Activated naive CD8-positive, alpha-beta T cell treated with anti-CD3 and anti-CD28 coated beads, Interleukin-2, amount 50 U/mL, for 16 hours (primary cell): ENCODE measurements around the gene RNF167.

Experiments used
- DNase-seq: peaks from one replicate; pipeline ENCODE4 v3.0.0-alpha.2; 2020; ENCODE audit warnings: low read depth, low spot score

The RNF167 gene

GRCh38 chr17:4938688-4939545 lies 1.2 kb upstream of the RNF167 start:
- no peak for DNase-seq

GRCh38 chr17:4939546-4939795 lies 597 bp upstream of the RNF167 start:
- DNase-seq = no peak

GRCh38 chr17:4940555-4941318 lies 669 bp downstream of the RNF167 start:
- DNase-seq = no peak

GRCh38 chr17:4941319-4941610 lies 1.2 kb downstream of the RNF167 start:
- no peak for DNase-seq

- no peak for DNase-seq
Observed at GRCh38 chr17:4942760-4943508, 2.9 kb downstream of the RNF167 start.

- no peak for DNase-seq
Observed at GRCh38 chr17:4944163-4944553, 4.1 kb downstream of the RNF167 start.

- no peak for DNase-seq
Observed at GRCh38 chr17:4944554-4945175, 4.6 kb downstream of the RNF167 start.

GRCh38 chr17:4945176-4945943 lies 5.3 kb downstream of the RNF167 start:
- DNase-seq = peak; percentile 73

GRCh38 chr17:4945944-4946280 lies 5.8 kb downstream of the RNF167 start:
- no peak for DNase-seq

- DNase-seq = no peak
Observed at GRCh38 chr17:4946312-4946976, 6.4 kb downstream of the RNF167 start.

- DNase-seq = no peak
Observed at GRCh38 chr17:4947010-4947410, 6.9 kb downstream of the RNF167 start.

- no peak for DNase-seq
Observed at GRCh38 chr17:4947411-4948165, 7.5 kb downstream of the RNF167 start.

GRCh38 chr17:4948166-4948930 lies 8.3 kb downstream of the RNF167 start, which contains the start of gene PFN1:
PFN1 (minus strand) TSS chr17:4948530; CDS start chr17:4948394, 136 bp downstream.
- peak; percentile 83 for DNase-seq

GRCh38 chr17:4948931-4949320 lies 8.9 kb downstream of the RNF167 start:
- DNase-seq = no peak

GRCh38 chr17:4949321-4950074 lies 9.4 kb downstream of the RNF167 start:
- DNase-seq = peak; percentile 55

GRCh38 chr17:4950075-4950745 lies 10.1 kb downstream of the RNF167 start:
- DNase-seq = no peak

GRCh38 chr17:4950746-4951204 lies 10.7 kb downstream of the RNF167 start, which contains the start of gene ENO3:
ENO3 (plus strand) TSS chr17:4951119; CDS start chr17:4951830, 711 bp downstream.
- no peak for DNase-seq

GRCh38 chr17:4951486-4951885 lies 11.4 kb downstream of the RNF167 start:
- DNase-seq = no peak
